Smooth muscle cell (in vitro differentiated cells): ENCODE data around the gene OR2AJ1. TPM values are rescaled to one million over a fixed set of nuclear protein-coding genes. Genes with fewer than 3 reads are reported as not detected.

Experiments
- DNase-seq: peaks from one replicate; lab custom pipeline; 2025; ENCODE audit not compliant: unreplicated experiment; lab: John Stamatoyannopoulos, UW
- H2AFZ ChIP-seq: fragments of 200-600 bp; sonication (generic); 2 replicates; pipeline ENCODE4 v1.6.0; 2016; ENCODE audit warnings: antibody characterized with exemption, low read depth, mild to moderate bottlenecking
- H3F3A ChIP-seq: fragments of 200-600 bp; sonication (generic); 2 replicates; pipeline ENCODE4 v1.6.0; 2017; ENCODE audit warnings: antibody characterized with exemption, low read depth
- H3K27ac ChIP-seq: fragments of 200-600 bp; sonication (generic); 2 replicates; pipeline ENCODE4 v1.5.1; 2016; ENCODE audit warnings: low read depth, mild to moderate bottlenecking
- H3K27me3 ChIP-seq: fragments of 200-600 bp; sonication (generic); 2 replicates; pipeline ENCODE4 v1.6.1; 2016; ENCODE audit warnings: low read depth, mild to moderate bottlenecking
- H3K36me3 ChIP-seq: fragments of 200-600 bp; sonication (generic); 2 replicates; pipeline ENCODE4 v1.5.1; 2016; ENCODE audit warnings: low read depth
- H3K4me1 ChIP-seq: fragments of 200-600 bp; sonication (generic); 2 replicates; pipeline ENCODE4 v1.5.1; 2016; ENCODE audit warnings: low read depth
- H3K4me2 ChIP-seq: fragments of 200-600 bp; sonication (generic); 2 replicates; pipeline ENCODE4 v1.6.0; 2016; ENCODE audit warnings: mild to moderate bottlenecking
- H3K4me3 ChIP-seq: fragments of 200-600 bp; sonication (generic); 2 replicates; pipeline ENCODE4 v1.5.1; 2016; ENCODE audit warnings: mild to moderate bottlenecking
- H3K79me2 ChIP-seq: fragments of 200-600 bp; sonication (generic); 2 replicates; pipeline ENCODE4 v1.6.0; 2016; ENCODE audit warnings: low read depth, mild to moderate bottlenecking
- H3K9ac ChIP-seq: fragments of 200-600 bp; sonication (generic); 2 replicates; pipeline ENCODE4 v1.6.0; 2016; ENCODE audit warnings: low read depth
- H3K9me3 ChIP-seq: fragments of 200-600 bp; sonication (generic); replicated peaks from 2 replicates; pipeline ENCODE4 v1.5.1; 2016; ENCODE audit warnings: low read depth
- H4K20me1 ChIP-seq: fragments of 200-600 bp; sonication (generic); 2 replicates; pipeline ENCODE4 v1.6.0; 2016; ENCODE audit warnings: low read depth
- CTCF ChIP-seq: fragments of 200-600 bp; sonication (generic); IDR thresholded peaks from 2 replicates; pipeline ENCODE4 v1.5.1; 2017; ENCODE audit warnings: borderline replicate concordance, mild to moderate bottlenecking, antibody characterized with exemption; ENCODE audit not compliant: insufficient read depth, poor library complexity, severe bottlenecking
- WGBS: methylation state at CpG from one replicate; pipeline ENCODE4 v1.1.7; 2016; ENCODE audit warnings: low lambda C conversion rate; 5-methylcytosine and 5-hydroxymethylcytosine counted together
- polyA plus RNA-seq: library from polyadenylated mRNA; unstranded; fragments of >200 nt; fragmentation: Nextera tagmentation; extraction: Ambion mirVana; gene quantifications from 2 replicates; pipeline ENCODE4 v1.2.1, GENCODE V29; 2016
- total RNA-seq: library from RNA; depleted of rRNA; stranded (reverse); fragments of >200 nt; gene quantifications from 2 replicates; pipeline ENCODE4 v1.2.3, GENCODE V29; 2014

Gene OR2AJ1
- total and polyA plus RNA-seq, 2 experiments from 2014 or later, result not detected

- Histone ChIP-seq H3K27me3 (no peaks in the 10 kb centered on the region), H3K4me1 (no peaks in the 10 kb centered on the region), H3K79me2 (no peaks in the 10 kb centered on the region), H3F3A (no peaks in the 10 kb centered on the region), H3K27ac (no peak within 1 kb of the TSS), H3K4me3 (no peak within 1 kb of the TSS), H3K4me2 (no peak within 1 kb of the TSS), H3K9ac (no peak within 1 kb of the TSS), H3K9me3 (peaks cover 21% of the 10 kb centered on the region), H4K20me1 (no peaks in the 10 kb centered on the region), H2AFZ (no peak within 1 kb of the TSS), H3K36me3 (no peaks in the 10 kb centered on the region)
- no peak for DNase-seq
- 50% methylated on average over 2 of the region's 2 CpGs for WGBS
- no peak for TF ChIP-seq CTCF
Observed at GRCh38 chr1:247919952-247920351, 4.7 kb upstream of the OR2AJ1 start, which contains the start of gene OR2T8. Gene OR2T8 (plus strand): TSS chr1:247920252. CDS start chr1:247921018, 766 bp downstream.

- H3K79me2 ChIP-seq, result no peaks in the 10 kb centered on the region
- no peak overlapping the region for H3K4me3 ChIP-seq
- H3K36me3 ChIP-seq, result no peaks in the 10 kb centered on the region
- no peak for TF ChIP-seq CTCF
- H3K27ac ChIP-seq, result no peak overlapping the region
- no peaks in the 10 kb centered on the region for H3K27me3 ChIP-seq
- no peaks in the 10 kb centered on the region for H4K20me1 ChIP-seq
- WGBS, result 72% methylated on average over 3 of the region's 3 CpGs
- no peak overlapping the region for H3K9ac ChIP-seq
- no peak overlapping the region for H3K4me2 ChIP-seq
- peaks cover 23% of the 10 kb centered on the region for H3K9me3 ChIP-seq
- H3F3A ChIP-seq, result no peaks in the 10 kb centered on the region
- no peak for DNase-seq
- no peak overlapping the region for H2AFZ ChIP-seq
- H3K4me1 ChIP-seq, result no peaks in the 10 kb centered on the region
Observed at GRCh38 chr1:247923941-247924340, 748 bp upstream of the OR2AJ1 start.

- H3K27ac ChIP-seq, result no peak overlapping the region
- H4K20me1 ChIP-seq, result no peaks in the 10 kb centered on the region
- H3K4me1 ChIP-seq, result no peaks in the 10 kb centered on the region
- H3K4me2 ChIP-seq, result no peak overlapping the region
- no peak for TF ChIP-seq CTCF
- H3K79me2 ChIP-seq, result no peaks in the 10 kb centered on the region
- H3F3A ChIP-seq, result no peaks in the 10 kb centered on the region
- no peak overlapping the region for H2AFZ ChIP-seq
- no peak overlapping the region for H3K9ac ChIP-seq
- DNase-seq, result no peak
- no peaks in the 10 kb centered on the region for H3K27me3 ChIP-seq
- H3K4me3 ChIP-seq, result no peak overlapping the region
- WGBS, result 92% methylated on average over 8 of the region's 8 CpGs
- H3K9me3 ChIP-seq, result peaks cover 6% of the 10 kb centered on the region
- no peaks in the 10 kb centered on the region for H3K36me3 ChIP-seq
Observed at GRCh38 chr1:247933989-247934388, 9.3 kb downstream of the OR2AJ1 start.

- WGBS, result 85% methylated on average over 9 of the region's 9 CpGs
- no peaks in the 10 kb centered on the region for H3F3A ChIP-seq
- H3K4me3 ChIP-seq, result no peak overlapping the region
- H3K9me3 ChIP-seq, result peaks cover 8% of the 10 kb centered on the region
- no peak overlapping the region for H3K9ac ChIP-seq
- H3K36me3 ChIP-seq, result no peaks in the 10 kb centered on the region
- H4K20me1 ChIP-seq, result no peaks in the 10 kb centered on the region
- H2AFZ ChIP-seq, result no peak overlapping the region
- TF ChIP-seq CTCF, result no peak
- no peaks in the 10 kb centered on the region for H3K79me2 ChIP-seq
- DNase-seq, result no peak
- H3K27me3 ChIP-seq, result no peaks in the 10 kb centered on the region
- H3K4me1 ChIP-seq, result no peaks in the 10 kb centered on the region
- H3K4me2 ChIP-seq, result no peak overlapping the region
- H3K27ac ChIP-seq, result no peak overlapping the region
Observed at GRCh38 chr1:247935781-247936180, 11.1 kb downstream of the OR2AJ1 start.
